ENCODE data around the gene LGALS3BP.
"Not testable (repeated sequence)": the region's sequence is repeated elsewhere in the genome, so short reads cannot be mapped to it uniquely, and the experiment has no call there.

The LGALS3BP gene

DNA sequence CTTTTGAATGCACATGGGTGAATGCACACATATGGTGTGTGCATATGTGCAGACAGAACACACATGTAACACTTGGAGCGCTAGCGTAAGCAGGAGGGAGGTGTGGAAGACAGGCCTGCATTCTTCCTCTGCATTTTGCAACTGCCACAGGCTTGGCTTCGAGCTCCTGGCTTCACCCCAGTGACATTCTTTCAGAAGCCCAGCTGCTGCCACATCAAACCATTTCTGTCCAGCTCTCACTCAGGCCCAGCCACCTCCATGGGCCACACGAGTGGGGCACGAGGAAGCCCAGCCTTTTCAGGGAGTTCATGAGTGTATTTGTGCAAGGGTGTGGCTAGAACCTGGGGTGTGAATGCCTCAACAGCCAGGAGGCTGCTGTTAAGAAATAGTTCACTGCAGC, 18.8 kb downstream of the LGALS3BP start:
- DNase-seq = no peak

DNA sequence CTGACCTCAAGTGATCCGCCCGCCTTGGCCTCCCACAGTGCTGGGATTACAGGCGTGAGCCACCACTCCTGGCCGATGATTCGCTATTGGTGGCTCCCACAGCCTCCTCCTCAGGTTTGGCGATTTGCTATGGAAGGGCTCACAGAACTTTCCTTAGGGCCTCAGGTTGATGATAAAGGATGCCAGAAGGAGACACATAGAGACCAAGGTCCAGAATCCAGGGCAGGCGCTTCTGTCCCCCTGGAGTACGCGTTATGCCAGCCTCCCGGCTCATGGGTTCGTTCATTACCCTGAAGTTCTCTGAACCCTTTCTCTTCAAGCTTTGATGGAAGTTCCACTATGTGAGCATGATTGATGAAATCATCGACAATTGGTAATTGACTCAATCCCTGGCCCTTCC, 19.9 kb downstream of the LGALS3BP start:
- no peak for DNase-seq

DNA sequence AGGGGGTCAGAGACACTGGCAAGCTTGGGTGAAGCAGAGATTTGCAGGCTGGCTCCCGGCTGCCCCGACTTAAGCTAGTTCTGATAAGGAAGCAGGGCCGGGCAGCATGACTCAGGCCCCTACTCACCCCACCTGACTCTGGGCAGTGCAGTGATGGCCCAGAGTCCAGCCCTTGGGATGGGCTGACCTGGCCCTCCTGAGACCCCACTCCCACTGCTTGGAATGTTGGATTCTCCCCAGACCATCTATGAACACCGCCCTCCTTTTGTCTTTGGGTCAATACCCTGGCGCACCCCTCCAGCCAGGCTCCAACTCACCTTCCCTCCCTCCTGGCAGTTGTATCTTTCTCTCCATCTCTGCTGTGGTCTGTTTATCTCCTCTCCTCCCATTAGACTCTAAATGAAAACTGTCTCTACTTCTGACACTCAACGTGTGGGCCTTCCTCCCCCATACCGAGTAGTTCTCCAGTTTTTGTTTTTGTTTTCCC, 21.0 kb downstream of the LGALS3BP start:
- no peak for DNase-seq

DNA sequence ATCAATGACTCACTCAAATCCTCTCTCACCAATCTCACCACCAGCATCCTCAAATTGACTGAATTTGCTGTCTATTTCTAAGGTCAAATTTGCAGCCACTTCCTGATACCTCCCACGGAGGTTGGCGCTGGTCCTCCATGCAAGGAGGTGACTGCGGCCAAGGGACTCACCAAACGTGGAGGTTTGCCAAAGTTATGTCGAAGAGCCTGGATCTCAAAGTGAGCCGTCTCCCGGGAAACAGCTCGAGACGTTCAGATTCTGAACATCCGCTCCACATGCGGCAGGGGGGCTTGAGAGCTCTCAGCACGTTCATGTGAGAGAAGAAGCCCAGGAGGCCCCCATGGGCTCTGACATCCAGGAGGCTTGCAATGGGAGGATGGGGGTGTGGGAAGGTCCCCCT, 22.6 kb downstream of the LGALS3BP start:
- no peak for DNase-seq

DNA sequence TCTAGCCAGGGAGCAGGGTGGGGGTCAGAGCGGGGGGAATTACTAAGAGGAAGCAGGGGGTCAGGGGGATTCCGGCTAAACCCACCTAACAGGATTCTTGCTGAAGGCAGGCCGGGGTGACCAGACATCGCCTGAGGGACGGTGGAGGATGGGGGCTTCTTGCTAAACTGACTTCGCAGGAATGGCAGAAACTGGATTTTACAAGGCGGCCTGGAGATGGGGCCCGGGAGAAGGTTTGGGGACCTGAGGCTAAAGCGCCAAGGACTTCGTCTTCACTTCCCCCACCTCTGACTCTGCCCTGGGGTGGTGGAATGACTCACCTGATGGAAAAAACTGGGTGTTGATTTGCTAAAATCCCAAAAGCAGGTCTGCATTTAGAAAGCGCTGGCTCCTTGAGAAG, 23.5 kb downstream of the LGALS3BP start:
- no peak for DNase-seq

DNA sequence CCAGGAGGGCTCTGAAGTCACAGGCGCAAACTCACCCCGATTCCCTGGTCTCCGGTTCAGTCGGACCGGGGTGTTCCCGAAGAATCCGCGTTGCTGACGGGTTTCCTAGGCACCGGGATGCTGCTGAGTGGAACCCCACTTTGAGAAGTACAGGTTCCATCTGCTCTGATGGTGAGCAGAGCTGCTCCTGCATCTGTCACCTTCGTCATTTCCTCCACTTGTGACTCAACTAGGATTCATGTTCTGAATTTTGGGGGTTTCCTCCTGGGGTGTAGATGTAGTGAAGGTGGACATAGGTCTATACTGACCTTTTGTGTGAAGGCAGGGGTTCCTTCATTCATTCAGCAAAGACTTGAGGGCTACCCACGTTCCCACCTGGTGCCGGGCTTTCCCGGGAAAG, 25.0 kb downstream of the LGALS3BP start:
- no peak for DNase-seq

DNA sequence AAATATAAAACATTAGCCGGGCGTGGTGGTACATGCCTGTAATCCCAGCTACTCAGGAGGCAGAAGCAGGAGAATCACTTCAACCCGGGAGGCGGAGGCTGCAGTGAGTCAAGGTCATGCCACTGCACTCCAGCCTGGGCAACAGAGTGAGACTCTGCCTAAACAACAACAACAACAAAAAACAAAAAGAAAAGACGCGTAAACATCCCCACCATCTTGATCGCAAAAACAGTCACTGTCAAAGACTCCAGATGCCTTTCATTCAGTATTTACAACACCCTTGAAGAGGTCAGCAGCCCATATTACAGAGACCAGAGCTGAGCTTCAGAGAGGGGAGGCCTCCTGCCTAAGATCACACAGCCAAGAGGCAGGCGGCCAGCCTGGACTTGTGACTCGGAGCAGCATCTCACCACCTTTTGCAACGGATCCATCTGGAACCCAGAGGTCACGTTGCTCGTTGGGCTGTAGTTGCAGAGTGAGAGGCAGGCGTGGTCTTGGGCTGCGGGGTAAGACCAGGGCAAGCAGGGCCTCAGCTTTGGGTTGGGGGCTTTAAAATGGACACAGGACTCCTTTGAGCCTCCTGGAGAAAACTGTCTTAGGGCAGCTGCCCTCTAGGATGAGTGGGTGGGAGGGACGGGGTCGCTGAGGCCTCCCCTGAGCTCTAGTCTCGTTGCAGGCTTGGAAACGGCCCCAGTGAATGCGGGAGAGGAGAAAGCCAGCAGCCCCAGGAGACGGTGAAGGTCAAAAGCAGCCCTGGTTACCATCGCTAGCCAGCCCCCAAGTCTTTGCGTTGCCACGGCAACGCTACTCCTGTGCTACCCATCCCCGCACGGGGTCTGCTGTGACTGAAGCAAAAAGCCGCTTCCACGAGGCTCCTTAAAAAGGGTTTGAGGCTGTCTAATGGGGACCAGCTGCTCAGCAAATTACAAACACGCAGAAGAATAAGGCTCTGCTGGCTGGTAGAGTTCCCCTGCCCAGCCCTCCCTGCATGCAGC, 26.1 kb downstream of the LGALS3BP start:
- DNase-seq = no peak

DNA sequence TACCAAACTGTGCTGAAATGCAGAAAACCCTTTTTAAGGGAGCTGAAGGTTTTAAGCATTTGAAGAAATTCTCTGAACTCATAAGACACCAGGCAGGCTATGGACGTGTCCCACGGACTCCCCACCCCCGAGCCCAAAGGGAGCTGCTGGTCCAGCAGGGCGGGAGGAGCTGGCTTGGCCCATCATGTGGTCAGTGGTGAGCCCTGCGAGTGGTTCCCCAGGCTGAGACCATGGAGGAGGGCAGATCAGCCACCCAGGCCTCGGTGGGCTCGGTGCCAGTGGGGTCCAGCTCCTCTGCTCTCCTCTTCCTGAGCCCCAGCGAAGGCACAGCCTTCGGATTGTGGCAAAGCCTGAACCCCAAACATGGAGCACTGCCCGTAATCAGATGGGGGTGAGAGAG, 27.0 kb downstream of the LGALS3BP start:
- no peak for DNase-seq

DNA sequence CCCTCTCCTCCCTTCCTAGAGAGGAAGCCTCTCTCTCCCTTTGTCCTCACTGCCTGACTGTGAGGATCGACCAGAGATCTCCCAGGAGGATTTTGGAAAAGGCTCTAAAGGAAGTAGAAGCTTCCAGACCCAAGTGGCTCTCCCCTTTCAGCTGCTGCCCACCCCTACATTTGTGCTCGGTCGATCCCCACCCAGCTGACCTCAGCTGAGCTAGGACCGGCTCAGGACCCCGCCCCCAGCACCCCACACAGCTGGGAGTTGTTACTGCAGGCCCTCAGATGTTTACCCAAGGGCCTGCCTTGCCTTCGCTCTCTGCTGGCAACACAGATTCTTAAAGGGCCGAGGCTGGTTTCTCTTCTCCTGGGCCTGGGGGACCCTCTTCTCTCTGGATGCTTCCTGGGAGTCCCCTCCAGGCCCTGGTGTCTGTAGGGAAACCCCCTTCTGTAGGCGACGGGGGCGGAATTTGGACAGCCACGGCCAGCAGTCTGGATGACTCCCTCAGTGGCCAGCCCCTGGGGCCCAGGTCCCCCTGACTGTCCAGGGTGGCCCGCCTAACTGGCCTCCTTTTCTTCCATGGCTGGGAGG, 27.7 kb downstream of the LGALS3BP start:
- DNase-seq = no peak

DNA sequence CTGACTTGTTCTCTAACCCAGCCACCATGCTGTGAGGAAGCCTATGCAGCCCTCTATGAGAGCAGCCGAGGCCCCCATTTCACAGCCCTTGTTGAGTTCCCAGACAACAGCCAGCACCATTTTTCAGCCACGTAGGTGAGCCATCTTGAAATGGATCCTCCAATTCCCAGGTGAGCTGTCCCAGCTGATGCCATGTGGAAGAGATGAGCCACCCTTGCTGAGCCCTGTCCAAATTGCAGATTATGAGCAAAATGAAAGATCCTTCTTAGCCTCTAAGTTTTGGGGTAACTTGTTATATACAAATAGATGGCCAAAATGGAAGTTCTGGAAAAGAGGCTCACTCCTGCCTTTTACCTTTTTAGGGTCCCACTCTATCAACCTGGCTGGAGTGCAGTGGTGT, 28.9 kb downstream of the LGALS3BP start:
- DNase-seq = no peak

DNA sequence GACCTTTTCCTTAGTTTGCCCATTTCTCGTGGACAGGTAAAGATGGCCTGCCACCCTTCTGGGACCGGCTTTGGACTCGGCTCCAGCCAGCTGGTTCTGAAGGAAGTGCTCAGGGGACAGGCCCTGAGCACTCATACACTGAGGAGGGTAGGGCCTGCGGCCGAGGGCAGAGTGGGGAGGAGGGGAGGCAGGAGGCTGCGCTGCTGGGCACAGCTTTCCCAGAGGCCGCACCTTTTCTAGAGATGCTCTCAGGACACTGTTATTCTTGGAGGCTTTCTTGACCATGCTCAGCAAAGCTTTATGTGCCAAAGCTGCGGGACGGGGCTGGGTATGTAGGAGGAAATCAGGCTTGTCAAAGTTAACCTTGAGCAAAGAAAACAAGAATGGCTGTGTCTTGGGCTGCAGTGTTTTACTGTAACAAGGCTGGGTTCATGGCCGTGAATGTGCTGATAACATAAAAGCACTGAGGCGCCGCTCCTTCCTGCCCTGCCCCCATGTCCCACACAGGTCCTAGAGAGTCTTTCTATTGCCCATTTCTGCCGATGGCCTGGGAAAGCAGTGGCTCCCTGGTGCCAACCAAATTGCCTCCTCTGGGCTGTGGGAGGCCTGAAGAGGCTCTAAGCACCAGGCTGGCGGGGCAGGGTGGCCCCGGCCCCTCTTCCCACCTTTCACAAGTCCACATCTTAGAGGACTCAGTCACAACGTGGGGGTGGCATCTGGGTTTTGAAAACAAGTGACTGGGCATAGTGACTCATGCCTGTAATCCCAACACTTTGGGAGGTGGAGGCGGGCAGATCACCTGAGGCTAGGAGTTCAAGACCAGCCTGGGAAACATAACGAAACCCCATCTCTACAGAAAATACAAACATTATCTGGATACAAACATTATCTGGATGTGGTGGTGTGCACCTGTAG, 32.2 kb downstream of the LGALS3BP start:
- no peak for DNase-seq

DNA sequence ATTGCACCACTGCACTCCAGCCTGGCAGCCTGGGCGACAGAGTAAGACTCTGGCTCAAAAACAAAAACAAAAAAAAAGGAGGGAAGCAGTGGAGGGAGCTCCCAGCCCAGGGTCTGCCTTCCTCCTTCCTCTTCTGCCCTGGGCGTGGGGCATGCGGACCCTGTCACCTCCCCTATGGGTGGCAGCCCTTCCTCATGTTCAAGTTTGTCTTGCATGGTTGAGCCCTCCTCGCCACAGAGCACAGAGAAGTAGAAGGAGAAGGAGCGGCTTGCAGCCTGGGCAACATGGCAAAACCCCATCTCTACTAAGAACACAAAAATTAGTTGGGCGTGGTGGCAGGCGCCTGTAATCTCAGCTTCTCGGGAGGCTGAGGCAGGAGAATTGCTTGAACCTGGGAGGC, 33.1 kb downstream of the LGALS3BP start:
- no peak for DNase-seq

DNA sequence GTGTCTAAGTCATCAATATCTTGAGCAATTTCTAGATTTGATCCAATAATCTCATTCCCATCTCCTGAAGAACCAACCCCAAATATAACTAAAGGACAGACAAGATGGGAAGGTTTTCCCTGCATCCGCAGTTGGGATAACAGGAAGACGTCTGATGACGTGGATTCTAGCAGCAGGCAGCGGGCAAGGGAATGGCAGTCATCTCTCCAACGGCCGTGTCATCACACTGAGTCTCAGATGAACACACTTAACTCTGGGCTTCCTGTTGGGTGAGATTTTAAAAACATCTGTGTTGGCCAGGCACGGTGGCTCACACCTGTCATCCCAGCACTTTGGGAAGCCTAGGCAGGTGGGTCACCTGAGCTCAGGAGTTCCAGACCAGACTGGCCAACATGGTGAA, 33.6 kb downstream of the LGALS3BP start:
- DNase-seq = no peak

DNA sequence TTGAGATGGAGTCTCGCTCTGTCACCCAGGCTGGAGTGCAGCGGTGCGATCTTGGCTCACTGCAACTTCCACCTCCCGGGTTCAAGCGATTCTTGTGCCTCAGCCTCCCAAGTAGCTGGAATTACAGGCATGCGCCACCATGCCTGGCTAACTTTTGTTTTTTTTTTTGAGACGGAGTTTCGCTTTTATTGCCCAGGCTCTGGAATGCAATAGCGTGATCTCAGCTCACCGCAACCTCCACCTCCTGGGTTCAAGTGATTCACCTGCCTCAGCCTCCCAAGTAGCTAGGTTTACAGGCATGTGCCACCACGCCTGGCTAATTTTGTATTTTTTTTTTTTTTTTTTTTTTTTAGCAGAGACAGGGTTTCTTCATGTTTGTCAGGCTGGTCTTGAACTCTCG, 34.3 kb downstream of the LGALS3BP start:
- not testable (repeated sequence) for DNase-seq

DNA sequence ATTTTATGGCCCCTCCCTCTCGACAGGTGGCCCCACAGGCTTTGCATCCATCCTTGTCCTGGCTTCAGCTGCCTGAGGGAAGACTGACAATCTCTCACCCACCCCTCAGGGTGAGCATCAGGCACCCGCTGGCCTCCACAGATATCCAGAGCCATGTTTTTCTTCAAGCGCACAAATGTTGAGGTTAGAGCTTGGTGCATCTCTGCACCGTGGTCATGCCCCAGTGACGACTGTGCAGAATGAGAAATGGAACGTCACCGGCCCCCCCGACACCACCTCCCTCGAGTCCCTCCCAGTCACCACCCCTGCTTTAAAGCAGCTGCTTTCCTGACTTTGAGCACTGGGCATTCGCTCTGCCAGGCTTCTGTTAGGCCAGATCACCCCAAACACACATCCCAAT, 34.8 kb downstream of the LGALS3BP start:
- DNase-seq = no peak

DNA sequence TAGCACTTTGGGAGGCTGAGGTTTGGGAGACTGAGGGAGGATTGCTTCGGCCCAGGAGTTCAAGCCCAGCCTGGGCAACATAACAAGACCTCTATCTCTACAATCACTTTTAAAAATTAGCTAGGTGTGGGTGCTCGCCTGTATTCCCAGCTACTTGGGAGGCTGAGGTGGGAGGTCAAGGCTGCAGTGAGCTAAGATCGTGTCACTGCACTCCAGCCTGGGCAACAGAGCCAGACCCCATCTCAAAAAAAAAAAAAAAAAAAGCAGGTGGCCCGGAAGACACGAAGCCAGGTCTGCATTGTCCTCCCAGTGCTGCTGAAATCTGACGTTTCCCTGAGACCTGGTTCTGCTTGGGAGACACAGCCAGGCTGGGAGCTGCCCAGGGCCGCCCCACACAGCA, 35.7 kb downstream of the LGALS3BP start:
- no peak for DNase-seq

DNA sequence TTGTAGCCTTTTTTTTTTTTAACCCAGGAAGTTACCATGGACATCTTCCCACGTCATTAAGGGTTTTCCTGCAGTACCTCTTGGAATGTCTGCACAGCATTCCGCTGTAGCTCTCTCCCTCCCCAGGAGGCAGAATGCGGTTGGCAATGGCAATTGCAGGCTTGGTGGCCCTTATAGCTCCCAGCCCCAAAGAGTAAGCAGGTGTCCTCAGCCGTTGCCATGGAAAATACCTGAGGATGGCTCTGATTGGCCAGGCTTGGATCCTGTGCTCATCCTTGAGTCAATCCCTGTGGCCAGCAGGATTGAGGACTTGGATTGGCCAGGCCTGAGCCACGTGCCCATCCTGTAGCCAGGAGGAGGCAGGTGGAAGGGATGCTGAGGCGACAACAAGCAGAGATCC, 39.0 kb downstream of the LGALS3BP start:
- no peak for DNase-seq

DNA sequence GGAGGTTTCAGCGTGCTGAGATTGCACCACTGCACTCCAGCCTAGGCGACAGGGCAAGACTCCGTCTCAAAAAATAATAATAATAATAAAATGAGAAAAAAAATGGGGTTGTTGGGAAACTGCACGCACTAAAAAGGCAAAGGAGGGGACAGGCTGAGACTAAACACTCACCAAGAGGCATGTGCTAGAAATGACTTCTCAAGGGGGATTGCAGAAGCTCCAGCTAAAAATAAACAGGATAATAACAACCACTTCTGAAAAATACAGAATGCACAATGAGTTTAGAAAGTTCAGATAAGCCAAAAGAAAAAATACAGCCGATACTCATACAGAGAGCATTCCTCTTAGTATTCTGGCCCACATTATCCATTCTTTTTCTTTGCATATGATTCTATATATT, 39.5 kb downstream of the LGALS3BP start:
- no peak for DNase-seq

DNA sequence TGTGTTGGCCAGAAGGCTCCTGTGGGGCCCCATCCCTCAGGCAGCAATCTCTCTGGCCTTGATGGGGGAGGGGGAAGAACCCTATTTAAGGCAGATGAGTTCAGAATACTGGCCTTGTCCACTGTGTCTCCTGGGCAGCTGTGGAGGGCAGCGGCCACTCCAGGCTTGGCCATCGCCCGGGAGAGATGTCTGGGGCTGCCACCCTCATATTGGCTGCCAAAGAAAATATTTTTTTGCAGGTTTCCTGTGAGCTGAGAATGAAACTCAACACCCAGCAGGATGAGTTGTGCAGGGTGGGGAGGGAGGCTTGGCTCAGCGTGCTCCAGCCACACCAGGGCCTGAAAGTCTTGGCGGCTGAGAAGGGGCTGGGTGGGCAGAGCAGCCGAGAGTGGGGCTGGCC, 40.1 kb downstream of the LGALS3BP start:
- DNase-seq = no peak

DNA sequence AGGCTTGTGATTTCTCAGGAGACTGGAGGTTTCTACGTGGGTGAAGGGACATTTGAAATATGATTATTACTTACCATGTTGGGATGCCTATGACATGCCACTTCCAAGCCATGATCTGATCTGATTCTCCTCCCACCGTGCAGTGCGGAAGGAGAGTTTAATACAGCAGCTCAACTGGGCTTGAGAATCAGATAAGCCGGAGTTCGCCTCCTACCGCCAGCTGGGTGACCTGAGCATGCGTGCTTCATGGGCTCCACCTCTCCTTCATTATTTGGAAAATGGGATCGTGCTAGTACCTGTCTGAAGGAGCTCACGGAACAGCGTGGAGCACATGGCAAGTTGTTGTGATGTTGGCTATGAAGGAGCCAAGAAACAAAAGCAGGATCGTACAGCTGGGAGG, 42.2 kb downstream of the LGALS3BP start:
- DNase-seq = no peak

DNA sequence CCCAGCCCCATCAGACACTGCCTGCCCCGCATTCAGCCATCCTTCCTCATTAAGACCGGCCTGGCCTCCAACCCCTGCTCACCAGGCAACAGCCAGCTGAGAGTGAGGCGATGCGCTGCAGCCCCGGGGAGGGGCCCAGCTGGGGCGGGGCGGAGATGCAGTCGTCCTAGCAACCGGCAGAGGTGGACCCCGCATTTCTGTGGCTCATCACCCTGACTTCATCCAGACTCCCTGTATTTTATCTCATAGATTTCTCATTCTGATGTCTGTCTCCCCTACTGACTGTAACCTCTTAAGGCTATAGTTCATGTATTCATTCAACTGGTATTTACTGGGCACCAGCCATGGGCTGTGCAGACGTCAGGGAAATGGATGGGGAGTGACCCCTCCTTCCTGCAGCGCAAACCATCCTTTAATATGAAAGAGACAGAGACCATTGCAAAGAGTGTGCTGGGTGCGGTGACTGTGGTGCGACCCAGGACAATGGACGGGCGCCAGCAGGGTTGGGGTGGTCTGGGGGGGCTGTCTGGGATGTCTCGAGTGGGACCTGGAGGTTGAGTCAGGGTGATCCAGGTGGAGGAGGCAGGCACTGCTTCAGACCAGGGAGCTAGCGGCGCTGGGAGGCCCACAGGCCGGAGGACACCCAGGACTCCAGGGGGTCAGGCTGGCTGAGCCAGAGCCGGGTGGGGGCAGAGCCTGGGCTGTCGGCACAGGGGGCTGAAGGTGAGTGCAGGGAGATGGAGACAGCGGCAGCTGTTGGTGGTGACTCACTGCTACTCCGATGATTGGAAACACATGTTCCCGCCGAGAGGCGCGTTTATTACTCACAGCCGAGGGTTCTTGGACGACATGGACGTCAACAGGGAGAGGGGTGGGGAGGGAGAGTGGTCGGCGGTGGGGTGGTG, 44.1 kb downstream of the LGALS3BP start:
- no peak for DNase-seq

All from 8988T (cell line).